Measurements from ENCODE around the gene TMEM141.
"Not testable (repeated sequence)": the region's sequence is repeated elsewhere in the genome, so short reads cannot be mapped to it uniquely, and the experiment has no call there.

GRCh38 chr9:136765745-136766409 lies 25.3 kb upstream of the TMEM141 start:
- not testable (repeated sequence) for TF ChIP-seq CTCF (conservative IDR thresholded peaks at IDR 0.05); ZFX (IDR thresholded peaks at IDR 0.05)
